IMR-90 (cell line): ENCODE data around the gene TMEM61. TPM values are rescaled to one million over a fixed set of nuclear protein-coding genes. Genes with fewer than 3 reads are reported as not detected.

Experiments used
- ATAC-seq: fragments of 200-7000 bp; cut with Tn5 transposase; 2 replicates; pipeline ENCODE4 v1.9.1; 2020; ENCODE audit warnings: low read depth, mild to moderate bottlenecking, moderate library complexity
- BruUV-seq: library from RNA; stranded (reverse); fragments of 400-500 nt; replicated peaks from 2 replicates; lab custom pipeline; 2021; lab: Mats Ljungman, UMichigan
- CTCF ChIA-PET: fragments of 300-600 bp; formaldehyde crosslinking; extraction: SDS; loops from one replicate; lab custom pipeline; 2021; ENCODE audit warnings: antibody characterized with exemption; lab: Yijun Ruan, JAX
- POLR2A ChIA-PET: fragments of 300-600 bp; sonication (Branson Sonifier 250); formaldehyde crosslinking; loops from one replicate; lab custom pipeline; 2022; ENCODE audit warnings: antibody characterized with exemption; ENCODE audit not compliant: unreplicated experiment; lab: Charles Lee
- DNase-seq: peaks from one replicate; pipeline ENCODE4 v3.0.0; 2013
- H2AFZ ChIP-seq: replicated peaks from 2 replicates; pipeline ENCODE3; 2013; ENCODE audit warnings: low read length, mild to moderate bottlenecking; ENCODE audit not compliant: poor library complexity
- H2AK5ac ChIP-seq: 2 replicates; pipeline ENCODE4 v1.6.1; 2013; ENCODE audit warnings: low read depth, low read length, inconsistent platforms
- H2AK9ac ChIP-seq: replicated peaks from 2 replicates; pipeline ENCODE3; 2013; ENCODE audit warnings: mild to moderate bottlenecking, low read depth, low read length, moderate library complexity; ENCODE audit not compliant: poor library complexity
- H2BK120ac ChIP-seq: 2 replicates; pipeline ENCODE4 v1.6.1; 2013; ENCODE audit warnings: low read depth, low read length, inconsistent platforms
- H2BK15ac ChIP-seq: 3 replicates; pipeline ENCODE4 v1.6.1; 2013; ENCODE audit warnings: low read depth, low read length, inconsistent platforms
- H2BK20ac ChIP-seq: 2 replicates; pipeline ENCODE4 v1.6.1; 2013; ENCODE audit warnings: low read depth, mild to moderate bottlenecking, inconsistent platforms, low read length, moderate library complexity
- H2BK5ac ChIP-seq: 2 replicates; pipeline ENCODE4 v1.6.1; 2013; ENCODE audit warnings: mild to moderate bottlenecking, low read depth, low read length, inconsistent platforms; ENCODE audit not compliant: poor library complexity, severe bottlenecking
- H3K14ac ChIP-seq: replicated peaks from 2 replicates; pipeline ENCODE4 v1.6.1; 2013; ENCODE audit warnings: low read depth, low read length, inconsistent platforms
- H3K18ac ChIP-seq: 2 replicates; pipeline ENCODE4 v1.6.1; 2013; ENCODE audit warnings: low read depth, low read length, control low read depth
- H3K23ac ChIP-seq: 2 replicates; pipeline ENCODE4 v1.6.1; 2013; ENCODE audit warnings: low read depth, low read length, inconsistent platforms
- H3K27ac ChIP-seq: 2 replicates; pipeline ENCODE4 v1.5.1; 2013; ENCODE audit warnings: mild to moderate bottlenecking, control low read depth, low read length; ENCODE audit not compliant: insufficient read depth
- H3K27me3 ChIP-seq: 2 replicates; pipeline ENCODE4 v1.6.1; 2013; ENCODE audit warnings: low read length; ENCODE audit not compliant: control insufficient read depth, insufficient read depth
- H3K36me3 ChIP-seq: 2 replicates; pipeline ENCODE4 v1.6.1; 2013; ENCODE audit warnings: low read length, mixed read lengths; ENCODE audit not compliant: control insufficient read depth, insufficient read depth
- H3K4ac ChIP-seq: 2 replicates; pipeline ENCODE4 v1.6.1; 2013; ENCODE audit warnings: low read depth, low read length, inconsistent platforms
- H3K4me1 ChIP-seq: 2 replicates; pipeline ENCODE4 v1.6.1; 2013; ENCODE audit warnings: low read length, mixed read lengths; ENCODE audit not compliant: control insufficient read depth, insufficient read depth
- H3K4me2 ChIP-seq: 2 replicates; pipeline ENCODE4 v1.6.1; 2013; ENCODE audit warnings: low read depth, mild to moderate bottlenecking, control low read depth, low read length, moderate library complexity
- H3K4me3 ChIP-seq: 2 replicates; pipeline ENCODE4 v1.5.1; 2013; ENCODE audit warnings: low read depth, mild to moderate bottlenecking, control low read depth, low read length, moderate library complexity; ENCODE audit not compliant: insufficient read depth
- H3K56ac ChIP-seq: 2 replicates; pipeline ENCODE4 v1.6.1; 2013; ENCODE audit warnings: low read length, inconsistent platforms; ENCODE audit not compliant: insufficient read depth; ENCODE audit errors: extremely low read depth
- H3K79me1 ChIP-seq, 2 experiments: 2 replicates each; pipeline ENCODE4 v1.6.1; 2013; ENCODE audit warnings: low read length in 2 of 2, inconsistent platforms in 1 of 2, low read depth in 1 of 2
- H3K9ac ChIP-seq: 2 replicates; pipeline ENCODE4 v1.6.1; 2013; ENCODE audit warnings: low read depth, low read length, control low read depth
- H3K9me1 ChIP-seq: 2 replicates; pipeline ENCODE4 v1.6.1; 2013; ENCODE audit warnings: low read length, inconsistent platforms; ENCODE audit not compliant: insufficient read depth
- H3K9me3 ChIP-seq: 2 replicates; pipeline ENCODE4 v1.6.1; 2013; ENCODE audit warnings: low read length; ENCODE audit not compliant: control insufficient read depth, insufficient read depth
- H4K20me1 ChIP-seq: 2 replicates; pipeline ENCODE4 v1.6.1; 2013; ENCODE audit warnings: low read length, inconsistent platforms; ENCODE audit not compliant: insufficient read depth
- H4K5ac ChIP-seq: 2 replicates; pipeline ENCODE4 v1.6.1; 2013; ENCODE audit warnings: mild to moderate bottlenecking, low read depth, low read length, control low read depth
- H4K8ac ChIP-seq, 2 experiments: 2 replicates each; pipeline ENCODE4 v1.6.1; 2013; ENCODE audit warnings: low read depth in 2 of 2, low read length in 2 of 2, control low read depth in 1 of 2, inconsistent platforms in 1 of 2
- H4K91ac ChIP-seq: 2 replicates; pipeline ENCODE4 v1.6.1; 2013; ENCODE audit warnings: low read depth, low read length, inconsistent platforms; ENCODE audit not compliant: insufficient read depth
- BHLHE40 ChIP-seq: fragments of 150-350 bp; IDR thresholded peaks from 2 replicates; pipeline ENCODE4 v1.6.1; 2016; ENCODE audit warnings: mild to moderate bottlenecking, low read depth, low read length
- CEBPB ChIP-seq: IDR thresholded peaks from 2 replicates; pipeline ENCODE4 v1.6.1; 2012; ENCODE audit warnings: low read depth, low read length, improper control_type of control experiment
- CHD1 ChIP-seq: IDR thresholded peaks from 2 replicates; pipeline ENCODE4 v1.6.1; 2012; ENCODE audit warnings: low read depth, low read length, improper control_type of control experiment
- FOS ChIP-seq: fragments of 150-350 bp; IDR thresholded peaks from 2 replicates; pipeline ENCODE4 v1.6.1; 2016; ENCODE audit warnings: low read depth, low read length
- MAFK ChIP-seq: IDR thresholded peaks from 2 replicates; pipeline ENCODE4 v1.6.1; 2012; ENCODE audit warnings: low read depth, low read length, improper control_type of control experiment
- MAZ ChIP-seq: IDR thresholded peaks from 2 replicates; pipeline ENCODE4 v1.6.1; 2012; ENCODE audit warnings: low read depth, mild to moderate bottlenecking, low read length, improper control_type of control experiment, moderate library complexity, borderline replicate concordance
- MXI1 ChIP-seq: IDR thresholded peaks from 2 replicates; pipeline ENCODE4 v1.6.1; 2012; ENCODE audit warnings: low read depth, mild to moderate bottlenecking, low read length, moderate library complexity, borderline replicate concordance
- NFE2L2 ChIP-seq: fragments of 150-350 bp; IDR thresholded peaks from 2 replicates; pipeline ENCODE4 v1.6.1; 2016; ENCODE audit warnings: low read depth, mild to moderate bottlenecking, low read length
- POLR2A ChIP-seq: IDR thresholded peaks from 2 replicates; pipeline ENCODE4 v1.6.1; 2012; ENCODE audit warnings: mild to moderate bottlenecking, low read depth, low read length
- RAD21 ChIP-seq: IDR thresholded peaks from 2 replicates; pipeline ENCODE4 v1.6.1; 2012; ENCODE audit warnings: low read length, improper control_type of control experiment
- RCOR1 ChIP-seq: IDR thresholded peaks from 2 replicates; pipeline ENCODE4 v1.6.1; 2012; ENCODE audit warnings: mild to moderate bottlenecking, low read length, improper control_type of control experiment; ENCODE audit not compliant: insufficient replicate concordance
- RFX5 ChIP-seq: IDR thresholded peaks from 2 replicates; pipeline ENCODE4 v1.8.0; 2012; ENCODE audit warnings: low read depth, mild to moderate bottlenecking, low read length, moderate library complexity
- SMC3 ChIP-seq: fragments of 150-350 bp; IDR thresholded peaks from 2 replicates; pipeline ENCODE4 v1.6.1; 2016; ENCODE audit warnings: low read depth, mild to moderate bottlenecking, antibody characterized with exemption, low read length, moderate library complexity
- WGBS, 2 experiments: methylation state at CpG; one replicate each; pipeline versions ENCODE4 v1.1.5 to v1.1.7; 2013; ENCODE audit warnings: missing lambda C conversion rate in 2 of 2; ENCODE audit not compliant: insufficient read length in 1 of 2; ENCODE audit errors: extremely low coverage in 2 of 2; 5-methylcytosine and 5-hydroxymethylcytosine counted together
- dilution Hi-C: fragments of 300-500 bp; cut with HindIII; formaldehyde crosslinking; loops from one replicate; pipeline ENCODE4 v1.14.3; 2018; ENCODE audit warnings: low sequenced_read_pairs; ENCODE audit not compliant: unreplicated experiment
- in situ Hi-C: fragments of 300-500 bp; cut with MboI; formaldehyde crosslinking; loops from 3 replicates; pipeline ENCODE4 v1.14.3; 2019; ENCODE audit warnings: low sequenced_read_pairs, inconsistent platforms, mixed read lengths
- intact Hi-C: fragments of 100-400 bp; cut with micrococcal nuclease; formaldehyde crosslinking; loops from 2 replicates; pipeline ENCODE4 v1.10.0; 2022
- polyA plus RNA-seq, 3 experiments: library from polyadenylated mRNA; depleted of rRNA; stranded (reverse); fragments of >200 nt; gene quantifications; 2 replicates each; pipeline ENCODE4 v1.2.3, GENCODE V29; 2012; ENCODE audit warnings: low replicate concordance in 1 of 3
- total RNA-seq: library from RNA; depleted of rRNA; stranded (reverse); fragments of >200 nt; gene quantifications from 2 replicates; pipeline ENCODE4 v1.2.3, GENCODE V29; 2012
- TF ChIP-seq, protein P1 (sequence below): fragments of 150-350 bp; IDR thresholded peaks from 2 replicates; pipeline ENCODE4 v1.6.1; 2016; ENCODE audit warnings: low read depth, mild to moderate bottlenecking, low read length, moderate library complexity, borderline replicate concordance
- TF ChIP-seq, protein P2 (sequence below): fragments of 150-350 bp; IDR thresholded peaks from 2 replicates; pipeline ENCODE4 v1.6.1; 2017; ENCODE audit warnings: mild to moderate bottlenecking, antibody characterized with exemption, low read length, low read depth
- TF ChIP-seq, protein P3 (sequence below): conservative IDR thresholded peaks from 2 replicates; pipeline ENCODE4 v1.5.1; 2012; ENCODE audit warnings: mild to moderate bottlenecking, low read depth, low read length, improper control_type of control experiment

Gene TMEM61
- total and polyA plus RNA-seq, 2 of the 4 experiments (the other 2 are of a cell fraction), result not detected

DNA sequence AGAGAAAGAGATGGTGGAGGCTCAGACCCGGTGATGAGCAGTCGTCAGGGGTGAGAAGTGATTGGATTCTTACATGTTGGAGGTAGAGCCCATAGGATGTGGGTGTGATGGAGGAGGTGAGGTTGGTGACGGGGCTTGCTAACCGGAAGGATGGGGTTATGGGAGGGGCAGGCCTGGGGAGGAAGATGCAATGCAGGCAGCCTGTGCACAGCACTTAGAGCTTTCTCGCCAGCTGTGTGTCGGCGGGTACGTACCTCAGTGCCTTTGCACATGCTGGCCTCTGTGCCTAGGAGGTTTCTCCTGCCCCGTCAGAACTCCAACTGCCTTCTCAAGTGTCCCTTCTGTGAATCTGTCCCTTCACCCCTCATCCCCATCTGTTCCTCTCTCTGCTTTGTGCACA is 15.4 kb downstream of the TMEM61 start:
- H3K4ac ChIP-seq, result no peak overlapping the region
- no peak overlapping the region for H2BK120ac ChIP-seq
- H3K9me3 ChIP-seq, result no peaks in the 10 kb centered on the region
- H2BK15ac ChIP-seq, result no peak overlapping the region
- dilution Hi-C loops, result no loop called here
- 85% methylated on average over 8 of the region's 9 CpGs; no CpG with 5 or more reads in 1 of the 2 experiments for WGBS, 2 experiments
- in situ Hi-C loops, result loop anchor here (5.0 kb wide), 1 partner anchor 44 kb away; no protein-coding TSS in a partner anchor
- DNase-seq (no peak), ATAC-seq (no peak)
- BruUV-seq, result no TSS peak
- no peak overlapping the region for H2BK20ac ChIP-seq
- no peak overlapping the region for H3K14ac ChIP-seq
- H2AFZ ChIP-seq, result peak overlapping the region; percentile 75
- H3K23ac ChIP-seq, result no peak overlapping the region
- H3K36me3 ChIP-seq, result no peaks in the 10 kb centered on the region
- no peak overlapping the region for H4K91ac ChIP-seq
- no peak overlapping the region for H2AK9ac ChIP-seq
- peaks cover 7% of the 10 kb centered on the region; the same call in 1 of the 2 replicates for H4K20me1 ChIP-seq
- no peak overlapping the region for H2BK5ac ChIP-seq
- H3K9me1 ChIP-seq, result no peaks in the 10 kb centered on the region
- H3K9ac ChIP-seq, result no peak overlapping the region
- no peak overlapping the region for H2AK5ac ChIP-seq
- no peak overlapping the region for H3K4me3 ChIP-seq
- H4K5ac ChIP-seq, result no peak overlapping the region
- H3K27me3 ChIP-seq, result peaks cover 71% of the 10 kb centered on the region
- H3K27ac ChIP-seq, result no peak overlapping the region
- no peaks in the 10 kb centered on the region for H3K79me1 ChIP-seq
- no peak overlapping the region for H3K18ac ChIP-seq
- no peak overlapping the region for H3K56ac ChIP-seq
- no peak overlapping the region for H4K8ac ChIP-seq
- no peaks in the 10 kb centered on the region for H3K4me1 ChIP-seq
- CTCF ChIA-PET, result interaction anchor here (0.7 to 1.7 kb wide), 10 partner anchors 9 to 51 kb away, joined by 3 to 13 read pairs (median 4); no protein-coding TSS in a partner anchor
- POLR2A ChIA-PET, result no interaction called here
- intact Hi-C loops, result loop anchor here (1.0 to 5.0 kb wide), 3 partner anchors 46 to 323 kb away; no protein-coding TSS in a partner anchor
- H3K4me2 ChIP-seq, result no peak overlapping the region
- TF ChIP-seq MAZ (no peak), BHLHE40 (no peak), CHD1 (no peak), POLR2A (no peak), MXI1 (no peak), RCOR1 (no peak), SMC3 (no peak), RAD21 (no peak), FOS (no peak), NFE2L2 (no peak), MAFK (no peak), CEBPB (no peak), RFX5 (no peak)
- TF ChIP-seq, protein P1, sequence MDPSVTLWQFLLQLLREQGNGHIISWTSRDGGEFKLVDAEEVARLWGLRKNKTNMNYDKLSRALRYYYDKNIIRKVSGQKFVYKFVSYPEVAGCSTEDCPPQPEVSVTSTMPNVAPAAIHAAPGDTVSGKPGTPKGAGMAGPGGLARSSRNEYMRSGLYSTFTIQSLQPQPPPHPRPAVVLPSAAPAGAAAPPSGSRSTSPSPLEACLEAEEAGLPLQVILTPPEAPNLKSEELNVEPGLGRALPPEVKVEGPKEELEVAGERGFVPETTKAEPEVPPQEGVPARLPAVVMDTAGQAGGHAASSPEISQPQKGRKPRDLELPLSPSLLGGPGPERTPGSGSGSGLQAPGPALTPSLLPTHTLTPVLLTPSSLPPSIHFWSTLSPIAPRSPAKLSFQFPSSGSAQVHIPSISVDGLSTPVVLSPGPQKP, result no peak
- TF ChIP-seq, protein P2, sequence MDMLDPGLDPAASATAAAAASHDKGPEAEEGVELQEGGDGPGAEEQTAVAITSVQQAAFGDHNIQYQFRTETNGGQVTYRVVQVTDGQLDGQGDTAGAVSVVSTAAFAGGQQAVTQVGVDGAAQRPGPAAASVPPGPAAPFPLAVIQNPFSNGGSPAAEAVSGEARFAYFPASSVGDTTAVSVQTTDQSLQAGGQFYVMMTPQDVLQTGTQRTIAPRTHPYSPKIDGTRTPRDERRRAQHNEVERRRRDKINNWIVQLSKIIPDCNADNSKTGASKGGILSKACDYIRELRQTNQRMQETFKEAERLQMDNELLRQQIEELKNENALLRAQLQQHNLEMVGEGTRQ, result no peak
- TF ChIP-seq, protein P3, sequence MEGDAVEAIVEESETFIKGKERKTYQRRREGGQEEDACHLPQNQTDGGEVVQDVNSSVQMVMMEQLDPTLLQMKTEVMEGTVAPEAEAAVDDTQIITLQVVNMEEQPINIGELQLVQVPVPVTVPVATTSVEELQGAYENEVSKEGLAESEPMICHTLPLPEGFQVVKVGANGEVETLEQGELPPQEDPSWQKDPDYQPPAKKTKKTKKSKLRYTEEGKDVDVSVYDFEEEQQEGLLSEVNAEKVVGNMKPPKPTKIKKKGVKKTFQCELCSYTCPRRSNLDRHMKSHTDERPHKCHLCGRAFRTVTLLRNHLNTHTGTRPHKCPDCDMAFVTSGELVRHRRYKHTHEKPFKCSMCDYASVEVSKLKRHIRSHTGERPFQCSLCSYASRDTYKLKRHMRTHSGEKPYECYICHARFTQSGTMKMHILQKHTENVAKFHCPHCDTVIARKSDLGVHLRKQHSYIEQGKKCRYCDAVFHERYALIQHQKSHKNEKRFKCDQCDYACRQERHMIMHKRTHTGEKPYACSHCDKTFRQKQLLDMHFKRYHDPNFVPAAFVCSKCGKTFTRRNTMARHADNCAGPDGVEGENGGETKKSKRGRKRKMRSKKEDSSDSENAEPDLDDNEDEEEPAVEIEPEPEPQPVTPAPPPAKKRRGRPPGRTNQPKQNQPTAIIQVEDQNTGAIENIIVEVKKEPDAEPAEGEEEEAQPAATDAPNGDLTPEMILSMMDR, result no peak
